HK-2 (cell line): ENCODE measurements around the gene AMBRA1.
"Not testable (repeated sequence)": the region's sequence is repeated elsewhere in the genome, so short reads cannot be mapped to it uniquely, and the experiment has no call there.

Experiments
- DNase-seq: peaks from one replicate; pipeline ENCODE4 v3.0.0-alpha.2; 2018; ENCODE audit not compliant: unreplicated experiment

AMBRA1 gene

DNA sequence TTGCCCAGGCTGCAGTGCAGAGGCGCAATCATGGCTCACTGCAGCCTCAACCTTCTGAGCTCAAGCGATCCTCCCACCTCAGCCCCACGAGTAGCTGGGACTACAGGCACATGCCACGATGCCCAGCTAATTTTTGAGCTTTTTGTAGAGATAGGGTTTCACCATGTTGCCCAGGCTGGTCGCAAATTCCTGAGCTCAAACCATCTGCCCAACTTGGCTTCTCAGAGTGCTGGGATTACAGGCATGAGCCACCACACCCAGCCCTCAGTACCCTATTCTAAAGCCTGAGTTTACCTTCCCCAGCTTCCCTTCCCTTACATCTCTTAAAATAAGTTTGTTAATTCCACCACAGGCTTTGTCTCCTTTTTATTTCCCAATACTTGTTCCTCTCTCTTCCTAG lies 59.1 kb downstream of the AMBRA1 start:
- DNase-seq, result no peak

DNA sequence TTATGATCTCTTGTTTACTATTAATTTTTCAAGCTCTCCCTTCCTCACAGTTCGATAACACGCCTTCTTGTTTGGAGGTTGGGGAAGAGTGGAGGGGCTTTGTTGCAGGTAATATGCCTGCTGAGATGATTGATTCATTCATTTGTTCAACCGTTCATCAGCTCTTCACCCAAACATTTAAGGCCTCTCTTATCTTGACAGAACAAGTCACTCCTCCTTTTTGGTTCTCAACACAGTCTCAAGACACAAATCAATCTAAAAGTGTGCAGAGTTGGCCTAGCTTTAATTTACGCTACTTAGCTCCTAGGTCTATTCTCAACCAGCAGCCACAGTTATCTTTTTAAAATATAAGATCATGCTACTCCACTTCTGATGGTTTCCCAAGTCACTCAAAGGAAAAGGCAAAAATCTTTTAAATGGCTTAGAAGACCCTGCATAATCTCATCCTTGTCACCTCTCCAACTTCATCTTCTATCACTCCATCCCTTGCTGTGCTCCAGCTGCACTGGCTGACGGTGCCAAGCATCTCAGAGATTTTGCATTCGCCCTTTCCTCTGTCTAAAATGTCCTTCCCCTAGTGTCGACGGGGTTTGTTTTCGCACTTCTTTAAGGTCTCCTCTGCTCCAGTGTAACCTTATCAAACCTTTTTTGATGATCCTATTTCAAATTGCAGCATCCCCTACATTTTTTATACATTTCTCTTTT lies 60.3 kb downstream of the AMBRA1 start:
- DNase-seq, result no peak

GRCh38 chr11:46529928-46530574 lies 63.8 kb downstream of the AMBRA1 start:
- no peak for DNase-seq

- peak; percentile 38 for DNase-seq
Measured at GRCh38 chr11:46529095-46529905, 64.5 kb downstream of the AMBRA1 start.

DNA sequence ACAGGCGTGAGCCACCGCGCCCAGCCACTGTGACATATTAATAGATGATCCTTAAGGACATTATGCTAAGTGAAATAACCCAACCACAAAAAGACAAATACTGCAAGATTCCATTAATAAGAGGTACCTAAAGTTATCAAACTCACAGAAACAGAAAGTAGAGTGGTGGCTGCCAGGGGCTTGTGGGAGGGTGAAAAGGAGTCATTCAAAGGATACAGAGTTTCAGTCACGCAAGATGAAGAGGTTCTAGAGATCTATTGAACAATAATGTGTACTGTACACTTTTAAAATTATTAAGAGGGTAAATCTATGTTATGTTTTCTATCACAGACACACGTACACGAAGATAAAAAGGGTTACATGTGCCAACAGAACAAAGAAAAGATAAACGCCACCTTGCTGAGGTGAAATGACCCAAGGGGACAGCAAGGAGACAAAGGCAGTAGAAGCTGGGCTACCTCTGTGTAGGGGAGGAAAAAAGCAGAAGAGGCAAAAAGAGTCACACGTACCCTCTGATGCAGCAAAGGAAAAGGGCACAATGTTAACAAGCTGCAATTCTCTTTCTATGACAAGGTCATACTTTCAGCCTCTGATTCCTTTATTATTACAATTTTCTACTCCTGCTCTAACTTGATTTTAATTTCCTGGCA lies 65.3 kb downstream of the AMBRA1 start:
- no peak for DNase-seq

DNA sequence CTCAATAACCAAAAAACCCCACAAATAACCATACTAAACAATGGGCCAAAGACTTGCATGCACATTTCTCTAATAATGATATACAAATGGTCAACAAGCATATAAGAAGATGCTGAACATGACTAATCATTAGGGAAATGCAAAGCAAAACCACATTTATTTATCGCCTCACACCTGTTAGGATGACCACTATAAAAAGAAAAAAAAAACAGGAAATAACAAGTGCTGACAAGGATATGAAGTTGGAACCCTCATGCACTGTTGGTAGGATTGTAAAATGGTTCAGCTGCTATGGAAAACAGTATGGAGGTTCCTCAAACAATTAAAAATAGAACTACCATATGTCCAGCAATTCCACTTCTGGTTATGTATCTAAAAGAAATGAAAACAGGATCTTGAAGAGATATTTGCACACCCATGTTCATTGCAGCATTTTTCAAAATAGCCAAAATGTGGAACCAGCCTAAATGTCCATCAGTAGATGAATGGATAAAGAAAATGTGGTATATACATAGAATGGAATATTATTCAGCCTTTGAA lies 66.2 kb downstream of the AMBRA1 start:
- DNase-seq, result no peak

DNA sequence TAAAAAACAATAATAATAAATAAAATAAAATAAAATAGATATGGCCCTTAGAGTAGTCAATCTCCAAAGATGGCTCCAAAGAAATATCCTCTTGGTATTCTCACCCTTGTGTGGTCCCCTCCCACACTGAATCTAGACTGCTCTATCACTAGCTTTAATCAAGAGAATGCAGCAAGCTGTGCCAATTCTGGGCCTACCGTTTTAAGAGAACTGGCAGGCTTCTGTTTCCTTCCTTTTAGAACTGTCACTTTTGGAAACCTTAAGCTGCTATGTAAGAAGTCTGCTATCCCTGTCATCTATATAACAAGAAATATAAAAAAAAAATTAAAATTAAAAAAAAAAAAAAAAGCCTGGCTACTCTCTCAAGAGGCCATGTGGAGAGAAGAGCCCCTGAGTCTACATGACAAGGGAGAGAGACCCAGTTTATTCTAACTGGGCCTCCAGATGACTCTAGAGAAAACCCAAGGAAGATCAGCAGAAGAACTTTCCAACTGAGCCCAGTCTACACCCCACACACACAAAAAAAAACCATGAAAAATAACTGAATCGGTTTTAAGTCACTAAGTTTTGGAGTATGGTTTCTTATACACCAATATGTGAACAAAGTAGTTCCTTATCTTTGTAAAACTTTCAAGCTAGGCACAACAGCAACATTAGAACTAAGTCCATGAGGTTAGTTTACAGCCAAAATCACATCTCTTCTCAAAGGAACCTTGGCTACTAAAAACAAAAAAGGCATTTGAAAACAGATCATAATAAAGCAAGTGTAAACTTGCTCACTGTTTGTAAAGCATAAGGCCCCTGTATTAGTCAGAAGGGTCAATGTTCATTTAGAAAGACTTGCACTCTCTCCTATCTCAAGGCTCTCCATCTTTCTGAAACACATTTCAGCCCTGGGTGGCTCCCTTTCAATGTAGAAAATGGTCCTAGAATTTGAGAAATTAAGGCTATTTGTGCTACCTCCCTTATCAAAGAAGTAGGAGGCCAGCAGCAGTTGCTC lies 67.3 kb downstream of the AMBRA1 start:
- no peak for DNase-seq

- no peak for DNase-seq
Measured at GRCh38 chr11:46524201-46524770, 69.5 kb downstream of the AMBRA1 start.

GRCh38 chr11:46523290-46523689 lies 70.5 kb downstream of the AMBRA1 start:
- DNase-seq, result no peak

- DNase-seq, result no peak
Measured at GRCh38 chr11:46522682-46523281, 71.0 kb downstream of the AMBRA1 start.

GRCh38 chr11:46521961-46522681 lies 71.7 kb downstream of the AMBRA1 start:
- no peak for DNase-seq

DNA sequence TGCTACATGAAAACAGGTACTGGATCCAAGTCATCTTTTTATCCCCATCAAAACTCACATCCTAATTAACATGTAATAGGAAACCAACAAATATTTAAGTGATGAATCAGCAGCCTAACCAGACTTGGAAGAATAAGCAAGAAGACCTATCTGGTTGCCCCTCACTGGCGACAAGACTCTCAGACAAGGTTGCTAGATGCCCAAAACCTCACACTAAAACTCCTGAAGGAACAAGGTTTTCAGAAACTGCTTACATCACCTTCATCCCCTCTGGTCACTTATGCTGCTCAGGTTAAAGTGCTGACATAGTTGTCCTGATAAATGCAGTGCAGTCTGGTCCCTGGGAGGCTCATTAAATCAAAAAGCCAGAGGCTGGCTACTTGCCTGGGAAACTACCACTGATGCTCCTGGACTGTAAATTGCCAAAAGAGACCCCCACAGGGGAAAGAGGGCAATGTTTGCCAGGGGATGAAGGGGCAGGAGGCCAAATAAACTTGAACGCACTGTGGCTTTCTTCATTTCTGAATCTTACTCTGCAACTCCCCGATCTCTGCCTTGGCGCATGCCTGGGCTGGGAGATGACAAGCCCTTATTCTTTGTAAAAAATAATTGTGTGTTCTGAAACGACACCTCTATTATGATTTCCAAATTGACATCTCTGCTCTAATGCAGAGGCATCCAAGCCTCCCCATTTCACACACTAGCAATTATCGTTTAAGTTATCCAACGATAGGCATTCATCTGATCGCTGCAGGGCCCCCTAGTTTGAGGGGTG lies 72.7 kb downstream of the AMBRA1 start:
- no peak for DNase-seq

DNA sequence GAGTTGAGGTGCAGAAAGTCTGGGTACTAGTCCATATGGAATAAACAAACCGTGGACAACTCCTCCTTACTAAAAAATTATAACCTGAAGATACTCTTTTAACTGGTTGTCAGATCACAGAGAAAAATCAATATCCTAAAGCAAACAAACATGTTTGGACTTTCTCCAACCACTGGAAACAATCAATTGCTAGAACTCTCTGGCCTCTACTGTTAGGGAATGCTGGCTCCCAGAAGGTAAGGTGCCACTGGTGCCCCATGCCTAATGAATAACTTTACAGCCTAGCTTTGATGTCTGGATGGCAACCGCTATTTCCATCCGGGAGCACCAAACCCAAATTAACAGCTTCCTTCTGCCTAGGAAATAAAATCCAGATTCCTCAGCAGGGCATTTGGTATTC lies 74.5 kb downstream of the AMBRA1 start:
- no peak for DNase-seq

DNA sequence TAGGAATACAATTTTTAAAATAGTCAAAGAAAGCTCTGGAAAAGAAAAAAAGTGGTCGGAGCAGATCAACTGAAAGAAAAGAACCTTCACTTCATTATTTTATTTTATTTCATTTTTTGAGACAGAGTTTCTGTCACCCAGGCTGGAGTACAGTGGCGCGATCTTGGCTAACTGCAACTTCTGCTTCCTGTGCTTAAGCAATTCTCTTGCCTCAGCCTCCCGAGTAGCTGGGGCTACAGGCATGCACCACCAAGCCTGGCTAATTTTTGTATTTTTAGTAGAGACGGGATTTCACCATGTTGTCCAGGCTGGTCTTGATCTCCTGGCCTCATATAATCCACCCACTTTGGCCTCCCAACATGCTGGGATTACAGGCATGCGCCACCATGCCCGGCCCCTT lies 74.9 kb downstream of the AMBRA1 start:
- DNase-seq, result not testable (repeated sequence)

DNA sequence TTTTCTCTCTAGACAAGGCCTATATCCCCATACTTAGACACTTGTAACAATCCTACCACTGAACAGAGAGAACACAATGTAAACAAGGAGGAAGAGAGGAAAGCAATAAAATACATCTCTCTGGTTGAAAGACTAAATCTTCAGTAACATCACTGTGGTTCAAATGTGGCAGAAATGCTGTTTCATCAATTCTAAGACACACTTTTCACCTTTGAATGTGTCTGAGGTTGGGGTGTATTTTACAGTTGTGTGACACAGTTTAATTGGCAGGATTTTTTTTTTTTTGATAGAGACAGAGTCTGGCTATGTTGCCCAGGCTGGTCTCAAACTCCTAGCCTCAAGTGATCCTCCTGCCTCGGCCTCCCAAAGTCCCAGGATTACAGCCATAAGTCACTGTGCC lies 79.5 kb downstream of the AMBRA1 start:
- DNase-seq, result no peak

GRCh38 chr11:46513934-46514342 lies 79.9 kb downstream of the AMBRA1 start:
- no peak for DNase-seq

- DNase-seq, result no peak
Measured at GRCh38 chr11:46512261-46512881, 81.5 kb downstream of the AMBRA1 start.

- no peak for DNase-seq
Measured at GRCh38 chr11:46511342-46511741, 82.5 kb downstream of the AMBRA1 start.
